Retina (tissue), 1 donor: Measurements from ENCODE around the gene PEF1.
"Not testable (repeated sequence)": the region's sequence is repeated elsewhere in the genome, so short reads cannot be mapped to it uniquely, and the experiment has no call there.

Experiments
- DNase-seq: peaks from one replicate; pipeline ENCODE4 v3.0.0-alpha.2; 2016

The PEF1 gene

GRCh38 chr1:31602081-31602480 lies 42.6 kb downstream of the PEF1 start:
- no peak for DNase-seq

- DNase-seq: no peak
Measured at GRCh38 chr1:31600641-31601040, 44.0 kb downstream of the PEF1 start.

- no peak for DNase-seq
Measured at GRCh38 chr1:31598980-31599379, 45.7 kb downstream of the PEF1 start.

GRCh38 chr1:31596737-31597097 lies 48.0 kb downstream of the PEF1 start:
- no peak for DNase-seq

- DNase-seq: peak; percentile 23
Measured at GRCh38 chr1:31595836-31596736, 48.6 kb downstream of the PEF1 start.

- no peak for DNase-seq
Measured at GRCh38 chr1:31593770-31594632, 50.7 kb downstream of the PEF1 start.

GRCh38 chr1:31593136-31593665 lies 51.5 kb downstream of the PEF1 start:
- no peak for DNase-seq

GRCh38 chr1:31592132-31592531 lies 52.5 kb downstream of the PEF1 start:
- DNase-seq: no peak

- DNase-seq: no peak
Measured at GRCh38 chr1:31591425-31592093, 53.1 kb downstream of the PEF1 start.

GRCh38 chr1:31588751-31589515 lies 55.7 kb downstream of the PEF1 start:
- peak; percentile 28 for DNase-seq

- DNase-seq: peak; percentile 72
Measured at GRCh38 chr1:31587720-31588423, 56.8 kb downstream of the PEF1 start.

- not testable (repeated sequence) for DNase-seq
Measured at GRCh38 chr1:31587328-31587699, 57.4 kb downstream of the PEF1 start.

GRCh38 chr1:31586376-31587327 lies 58.0 kb downstream of the PEF1 start:
- peak; percentile 47 for DNase-seq

- no peak for DNase-seq
Measured at GRCh38 chr1:31585736-31586365, 58.8 kb downstream of the PEF1 start.

GRCh38 chr1:31584869-31585735 lies 59.6 kb downstream of the PEF1 start:
- no peak for DNase-seq

- DNase-seq: no peak
Measured at GRCh38 chr1:31583995-31584868, 60.4 kb downstream of the PEF1 start.

- DNase-seq: no peak
Measured at GRCh38 chr1:31583082-31583994, 61.3 kb downstream of the PEF1 start.
